WTC11 (cell line): ENCODE results near the gene ARID2. TPM values are rescaled to one million over a fixed set of nuclear protein-coding genes. Genes with fewer than 3 reads are reported as not detected.

Source experiments
- ATAC-seq: fragments of 200-7000 bp; cut with Tn5 transposase; 2 replicates; pipeline ENCODE4 v1.10.0; 2021; ENCODE audit warnings: mild to moderate bottlenecking, moderate library complexity
- CTCF ChIA-PET: fragments of 300-600 bp; sonication (Branson Sonifier 250); formaldehyde crosslinking; loops from one replicate; lab custom pipeline; 2021; ENCODE audit warnings: antibody characterized with exemption; lab: Charles Lee
- POLR2A ChIA-PET: fragments of 350-600 bp; sonication (Branson Sonifier 250); formaldehyde crosslinking; loops from one replicate; lab custom pipeline; 2021; ENCODE audit warnings: antibody characterized with exemption; lab: Charles Lee
- DNase-seq: peaks from one replicate; pipeline ENCODE4 v3.0.0; 2021; ENCODE audit warnings: low spot score
- H3K27ac Mint-ChIP-seq: 2 replicates; pipeline ENCODE4 v1.8.0; 2021; ENCODE audit warnings: mixed read lengths
- H3K27me3 Mint-ChIP-seq: 2 replicates; pipeline ENCODE4 v1.8.0; 2021; ENCODE audit warnings: low read depth, mild to moderate bottlenecking, moderate library complexity, mixed read lengths
- H3K36me3 Mint-ChIP-seq: 2 replicates; pipeline ENCODE4 v1.8.0; 2021; ENCODE audit warnings: mixed read lengths
- H3K4me1 Mint-ChIP-seq: 2 replicates; pipeline ENCODE4 v1.8.0; 2022; ENCODE audit warnings: mixed read lengths
- H3K4me3 Mint-ChIP-seq: 2 replicates; pipeline ENCODE4 v1.8.0; 2021; ENCODE audit warnings: mild to moderate bottlenecking, moderate library complexity, mixed read lengths
- H3K9me3 Mint-ChIP-seq: 2 replicates; pipeline ENCODE4 v1.8.0; 2021; ENCODE audit warnings: mixed read lengths
- CBFB ChIP-seq: sonication (generic); formaldehyde crosslinking; IDR thresholded peaks from 2 replicates; pipeline ENCODE4 v1.8.1; 2022; ENCODE audit warnings: mild to moderate bottlenecking, low read depth, missing genetic modification reagents
- ELF4 ChIP-seq: sonication (generic); formaldehyde crosslinking; IDR thresholded peaks from 2 replicates; pipeline ENCODE4 v1.8.1; 2022; ENCODE audit warnings: low read depth, mild to moderate bottlenecking, moderate library complexity, missing genetic modification reagents
- GABPB1 ChIP-seq: sonication (generic); formaldehyde crosslinking; IDR thresholded peaks from 2 replicates; pipeline ENCODE4 v1.8.1; 2023; ENCODE audit warnings: mild to moderate bottlenecking, missing genetic modification reagents
- NR1H2 ChIP-seq: sonication (generic); formaldehyde crosslinking; IDR thresholded peaks from 2 replicates; pipeline ENCODE4 v1.9.0; 2021; ENCODE audit warnings: mild to moderate bottlenecking, moderate library complexity, missing genetic modification reagents
- OVOL2 ChIP-seq: fragments of 250-450 bp; sonication (Bioruptor Pico); IDR thresholded peaks from 2 replicates; pipeline ENCODE4 v1.9.0; 2021; ENCODE audit warnings: mild to moderate bottlenecking, borderline replicate concordance
- RELA ChIP-seq: sonication (generic); formaldehyde crosslinking; IDR thresholded peaks from 2 replicates; pipeline ENCODE4 v1.8.1; 2022; ENCODE audit warnings: missing genetic modification reagents, mild to moderate bottlenecking, borderline replicate concordance
- RORB ChIP-seq: fragments of 250-450 bp; sonication (Bioruptor Pico); IDR thresholded peaks from 2 replicates; pipeline ENCODE4 v1.9.0; 2021; ENCODE audit warnings: mild to moderate bottlenecking
- SMAD3 ChIP-seq: sonication (generic); formaldehyde crosslinking; IDR thresholded peaks from 2 replicates; pipeline ENCODE4 v1.8.0; 2022; ENCODE audit warnings: missing genetic modification reagents, mild to moderate bottlenecking, borderline replicate concordance
- SOX15 ChIP-seq: fragments of 250-450 bp; sonication (Bioruptor Pico); IDR thresholded peaks from 2 replicates; pipeline ENCODE4 v1.9.0; 2021; ENCODE audit warnings: mild to moderate bottlenecking
- TEAD4 ChIP-seq: sonication (generic); formaldehyde crosslinking; IDR thresholded peaks from 2 replicates; pipeline ENCODE4 v1.8.0; 2022; ENCODE audit warnings: mild to moderate bottlenecking, missing genetic modification reagents
- TP53 ChIP-seq: sonication (generic); formaldehyde crosslinking; IDR thresholded peaks from 2 replicates; pipeline ENCODE4 v1.8.1; 2023; ENCODE audit warnings: mild to moderate bottlenecking, missing genetic modification reagents
- ZNF317 ChIP-seq: sonication (generic); formaldehyde crosslinking; IDR thresholded peaks from 2 replicates; pipeline ENCODE4 v1.8.1; 2023; ENCODE audit warnings: low read depth, mild to moderate bottlenecking, moderate library complexity, missing genetic modification reagents, borderline replicate concordance
- ZNF671 ChIP-seq: fragments of 250-450 bp; sonication (Bioruptor Pico); IDR thresholded peaks from 2 replicates; pipeline ENCODE4 v1.8.0; 2021; ENCODE audit warnings: mild to moderate bottlenecking
- total RNA-seq: library from RNA; stranded (reverse); gene quantifications from 3 replicates; pipeline ENCODE4 v1.2.3, GENCODE V29; 2021
- TF ChIP-seq, protein P1 (sequence below): sonication (generic); formaldehyde crosslinking; IDR thresholded peaks from 2 replicates; pipeline ENCODE4 v1.8.1; 2023; ENCODE audit warnings: mild to moderate bottlenecking, moderate library complexity, missing genetic modification reagents
- TF ChIP-seq, protein P2 (sequence below): sonication (generic); formaldehyde crosslinking; IDR thresholded peaks from 2 replicates; pipeline ENCODE4 v1.8.1; 2022; ENCODE audit warnings: mild to moderate bottlenecking, moderate library complexity, missing genetic modification reagents
- TF ChIP-seq, protein P3 (sequence below): sonication (generic); formaldehyde crosslinking; IDR thresholded peaks from 2 replicates; pipeline ENCODE4 v1.8.0; 2023; ENCODE audit warnings: missing genetic modification reagents
- TF ChIP-seq, protein P4 (sequence below): fragments of 250-450 bp; sonication (Bioruptor Pico); IDR thresholded peaks from 2 replicates; pipeline ENCODE4 v1.9.0; 2021; ENCODE audit warnings: moderate library complexity, mild to moderate bottlenecking, inconsistent platforms, borderline replicate concordance
- TF ChIP-seq, protein P5 (sequence below): fragments of 250-450 bp; sonication (Bioruptor Pico); IDR thresholded peaks from 2 replicates; pipeline ENCODE4 v1.8.0; 2021; ENCODE audit warnings: mild to moderate bottlenecking
- TF ChIP-seq, protein P6 (sequence below): sonication (generic); formaldehyde crosslinking; IDR thresholded peaks from 2 replicates; pipeline ENCODE4 v1.8.1; 2023; ENCODE audit warnings: mild to moderate bottlenecking, missing genetic modification reagents, moderate library complexity
- TF ChIP-seq, protein P7 (sequence below): sonication (generic); formaldehyde crosslinking; IDR thresholded peaks from 2 replicates; pipeline ENCODE4 v1.8.0; 2022; ENCODE audit warnings: mild to moderate bottlenecking, missing genetic modification reagents
- TF ChIP-seq, protein P8 (sequence below): sonication (generic); formaldehyde crosslinking; IDR thresholded peaks from 2 replicates; pipeline ENCODE4 v1.8.1; 2022; ENCODE audit warnings: missing genetic modification reagents, borderline replicate concordance

ARID2 gene
- total RNA-seq, 1 experiment from 2014 or later = 33.9 TPM

DNA sequence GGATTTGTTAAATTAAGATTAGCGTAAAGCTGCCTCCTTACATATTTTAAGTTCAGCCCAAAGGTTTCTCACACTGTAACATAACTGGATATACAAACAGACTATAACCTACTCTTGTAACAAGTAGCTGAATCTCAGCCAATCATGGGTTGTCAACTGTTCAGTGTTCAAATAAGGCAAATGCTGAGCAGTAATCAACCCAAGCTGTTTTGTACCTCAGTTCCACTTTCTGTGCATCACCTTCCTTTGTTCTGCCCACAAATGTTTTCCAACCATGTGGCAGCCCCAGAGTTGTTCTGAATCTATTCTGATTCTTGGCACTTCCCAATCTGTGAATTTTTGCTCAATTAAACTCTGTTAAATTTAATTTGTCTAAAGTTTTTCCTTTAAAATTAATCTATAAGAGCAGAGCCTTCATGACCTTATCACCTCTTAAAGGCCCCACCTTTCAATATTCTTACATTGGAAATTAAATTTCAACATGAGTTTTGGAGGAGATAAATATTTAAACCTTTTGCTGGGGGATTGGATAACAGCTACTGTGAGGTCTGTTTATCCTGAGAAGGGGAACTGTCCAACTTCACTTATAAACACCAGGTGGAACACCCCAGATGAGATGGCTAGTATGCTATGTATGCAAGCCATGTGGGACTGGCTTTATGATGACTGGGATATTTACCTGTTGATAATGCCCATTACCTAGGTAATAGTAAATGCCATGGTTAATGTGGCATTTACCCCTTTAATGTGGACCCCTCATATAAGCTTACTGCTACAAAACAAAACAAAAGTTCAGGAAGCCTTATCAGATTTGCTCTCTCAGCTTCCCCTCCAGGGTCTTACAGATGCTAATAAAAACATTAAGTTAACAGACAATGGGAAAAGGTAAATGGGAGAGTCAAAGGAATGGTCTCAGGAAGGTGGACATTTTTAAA, 42.2 kb upstream of the ARID2 start:
- ChIA-PET POLR2A (no interaction called here), CTCF (no interaction called here)
- DNase-seq = no peak
- H3K9me3 Mint-ChIP-seq = no peaks in the 10 kb centered on the region
- no peak overlapping the region for H3K27ac Mint-ChIP-seq
- TF ChIP-seq CBFB (CRISPR knock-in tag) = no peak
- TF ChIP-seq, protein P1, sequence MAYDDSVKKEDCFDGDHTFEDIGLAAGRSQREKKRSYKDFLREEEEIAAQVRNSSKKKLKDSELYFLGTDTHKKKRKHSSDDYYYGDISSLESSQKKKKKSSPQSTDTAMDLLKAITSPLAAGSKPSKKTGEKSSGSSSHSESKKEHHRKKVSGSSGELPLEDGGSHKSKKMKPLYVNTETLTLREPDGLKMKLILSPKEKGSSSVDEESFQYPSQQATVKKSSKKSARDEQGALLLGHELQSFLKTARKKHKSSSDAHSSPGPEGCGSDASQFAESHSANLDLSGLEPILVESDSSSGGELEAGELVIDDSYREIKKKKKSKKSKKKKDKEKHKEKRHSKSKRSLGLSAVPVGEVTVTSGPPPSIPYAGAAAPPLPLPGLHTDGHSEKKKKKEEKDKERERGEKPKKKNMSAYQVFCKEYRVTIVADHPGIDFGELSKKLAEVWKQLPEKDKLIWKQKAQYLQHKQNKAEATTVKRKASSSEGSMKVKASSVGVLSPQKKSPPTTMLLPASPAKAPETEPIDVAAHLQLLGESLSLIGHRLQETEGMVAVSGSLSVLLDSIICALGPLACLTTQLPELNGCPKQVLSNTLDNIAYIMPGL (CRISPR knock-in tag) = no peak
- peaks cover 12% of the 10 kb centered on the region for H3K4me1 Mint-ChIP-seq
- H3K4me3 Mint-ChIP-seq = no peak overlapping the region
- no peaks in the 10 kb centered on the region for H3K27me3 Mint-ChIP-seq
- no peaks in the 10 kb centered on the region for H3K36me3 Mint-ChIP-seq
- ATAC-seq = no peak

DNA sequence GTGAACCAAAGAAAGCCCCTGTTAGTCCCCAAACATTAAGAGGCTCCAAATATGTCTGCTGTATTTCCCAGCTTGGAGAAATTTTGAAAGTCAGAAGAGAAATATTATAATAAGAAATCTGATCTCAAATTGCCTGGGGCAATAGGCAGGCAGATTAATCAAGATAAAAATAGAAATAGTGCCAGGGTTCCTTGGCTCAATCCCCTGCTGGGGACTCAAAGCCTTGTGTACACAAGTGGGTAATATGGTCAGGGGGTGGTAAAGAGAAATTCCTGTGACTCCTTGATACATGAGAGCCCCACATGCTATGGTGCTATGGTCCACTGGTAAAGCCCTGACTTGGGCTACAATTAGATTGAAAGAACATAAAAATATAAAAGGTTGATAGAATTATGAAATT, 41.3 kb upstream of the ARID2 start:
- Mint-ChIP-seq H3K36me3 (no peaks in the 10 kb centered on the region), H3K27me3 (no peaks in the 10 kb centered on the region), H3K9me3 (no peaks in the 10 kb centered on the region), H3K4me1 (peaks cover 12% of the 10 kb centered on the region), H3K27ac (no peak overlapping the region), H3K4me3 (no peak overlapping the region)
- ChIA-PET POLR2A (no interaction called here), CTCF (no interaction called here)
- TF ChIP-seq, protein P2, sequence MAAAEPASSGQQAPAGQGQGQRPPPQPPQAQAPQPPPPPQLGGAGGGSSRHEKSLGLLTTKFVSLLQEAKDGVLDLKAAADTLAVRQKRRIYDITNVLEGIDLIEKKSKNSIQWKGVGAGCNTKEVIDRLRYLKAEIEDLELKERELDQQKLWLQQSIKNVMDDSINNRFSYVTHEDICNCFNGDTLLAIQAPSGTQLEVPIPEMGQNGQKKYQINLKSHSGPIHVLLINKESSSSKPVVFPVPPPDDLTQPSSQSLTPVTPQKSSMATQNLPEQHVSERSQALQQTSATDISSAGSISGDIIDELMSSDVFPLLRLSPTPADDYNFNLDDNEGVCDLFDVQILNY (CRISPR knock-in tag) = no peak
- TF ChIP-seq RELA = no peak
- TF ChIP-seq, protein P1 (CRISPR knock-in tag) = no peak
- TF ChIP-seq RORB (CRISPR knock-in tag) = no peak
- no peak for TF ChIP-seq GABPB1 (CRISPR knock-in tag)
- TF ChIP-seq ZNF317 (CRISPR knock-in tag) = no peak
- no peak for TF ChIP-seq SOX15 (CRISPR knock-in tag)
- TF ChIP-seq SMAD3 = no peak
- TF ChIP-seq, protein P3, sequence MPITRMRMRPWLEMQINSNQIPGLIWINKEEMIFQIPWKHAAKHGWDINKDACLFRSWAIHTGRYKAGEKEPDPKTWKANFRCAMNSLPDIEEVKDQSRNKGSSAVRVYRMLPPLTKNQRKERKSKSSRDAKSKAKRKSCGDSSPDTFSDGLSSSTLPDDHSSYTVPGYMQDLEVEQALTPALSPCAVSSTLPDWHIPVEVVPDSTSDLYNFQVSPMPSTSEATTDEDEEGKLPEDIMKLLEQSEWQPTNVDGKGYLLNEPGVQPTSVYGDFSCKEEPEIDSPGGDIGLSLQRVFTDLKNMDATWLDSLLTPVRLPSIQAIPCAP (CRISPR knock-in tag) = no peak
- TF ChIP-seq CBFB (CRISPR knock-in tag) = no peak
- no peak for TF ChIP-seq OVOL2
- TF ChIP-seq, protein P4, sequence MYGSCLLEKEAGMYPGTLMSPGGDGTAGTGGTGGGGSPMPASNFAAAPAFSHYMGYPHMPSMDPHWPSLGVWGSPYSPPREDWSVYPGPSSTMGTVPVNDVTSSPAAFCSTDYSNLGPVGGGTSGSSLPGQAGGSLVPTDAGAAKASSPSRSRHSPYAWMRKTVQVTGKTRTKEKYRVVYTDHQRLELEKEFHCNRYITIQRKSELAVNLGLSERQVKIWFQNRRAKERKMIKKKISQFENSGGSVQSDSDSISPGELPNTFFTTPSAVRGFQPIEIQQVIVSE (CRISPR knock-in tag) = no peak
- DNase-seq (no peak), ATAC-seq (no peak)

DNA sequence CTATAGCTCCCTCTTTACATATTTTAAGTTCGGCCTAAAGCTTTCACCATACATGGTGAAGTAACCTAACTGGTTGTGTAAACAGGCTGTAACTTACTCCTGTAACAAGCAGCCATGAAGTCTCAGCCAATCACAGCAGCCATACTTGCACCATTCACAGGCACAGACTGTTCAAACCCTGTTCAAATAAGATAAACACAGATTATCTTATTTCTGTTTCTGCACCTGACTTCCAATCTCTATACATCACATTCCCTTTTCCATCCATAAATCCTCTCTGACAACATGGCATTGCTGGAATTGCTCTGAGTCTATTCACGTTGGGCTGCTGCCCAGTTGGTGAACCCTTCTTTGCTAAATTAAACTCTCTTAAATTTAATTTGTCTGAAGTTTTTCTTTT, 34.5 kb upstream of the ARID2 start:
- peaks cover 7% of the 10 kb centered on the region; the same call in 1 of the 2 replicates for H3K4me1 Mint-ChIP-seq
- ATAC-seq (no peak), DNase-seq (no peak)
- POLR2A ChIA-PET = no interaction called here
- H3K9me3 Mint-ChIP-seq = peaks cover 18% of the 10 kb centered on the region
- CTCF ChIA-PET = no interaction called here
- H3K27me3 Mint-ChIP-seq = no peaks in the 10 kb centered on the region
- no peak overlapping the region for H3K27ac Mint-ChIP-seq
- peaks cover 12% of the 10 kb centered on the region for H3K36me3 Mint-ChIP-seq
- H3K4me3 Mint-ChIP-seq = no peak overlapping the region
- TF ChIP-seq, protein P5, sequence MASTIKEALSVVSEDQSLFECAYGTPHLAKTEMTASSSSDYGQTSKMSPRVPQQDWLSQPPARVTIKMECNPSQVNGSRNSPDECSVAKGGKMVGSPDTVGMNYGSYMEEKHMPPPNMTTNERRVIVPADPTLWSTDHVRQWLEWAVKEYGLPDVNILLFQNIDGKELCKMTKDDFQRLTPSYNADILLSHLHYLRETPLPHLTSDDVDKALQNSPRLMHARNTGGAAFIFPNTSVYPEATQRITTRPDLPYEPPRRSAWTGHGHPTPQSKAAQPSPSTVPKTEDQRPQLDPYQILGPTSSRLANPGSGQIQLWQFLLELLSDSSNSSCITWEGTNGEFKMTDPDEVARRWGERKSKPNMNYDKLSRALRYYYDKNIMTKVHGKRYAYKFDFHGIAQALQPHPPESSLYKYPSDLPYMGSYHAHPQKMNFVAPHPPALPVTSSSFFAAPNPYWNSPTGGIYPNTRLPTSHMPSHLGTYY (CRISPR knock-in tag) = no peak
- TF ChIP-seq, protein P6, sequence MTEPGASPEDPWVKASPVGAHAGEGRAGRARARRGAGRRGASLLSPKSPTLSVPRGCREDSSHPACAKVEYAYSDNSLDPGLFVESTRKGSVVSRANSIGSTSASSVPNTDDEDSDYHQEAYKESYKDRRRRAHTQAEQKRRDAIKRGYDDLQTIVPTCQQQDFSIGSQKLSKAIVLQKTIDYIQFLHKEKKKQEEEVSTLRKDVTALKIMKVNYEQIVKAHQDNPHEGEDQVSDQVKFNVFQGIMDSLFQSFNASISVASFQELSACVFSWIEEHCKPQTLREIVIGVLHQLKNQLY (CRISPR knock-in tag) = no peak
- TF ChIP-seq TP53 (CRISPR knock-in tag) (no peak), ELF4 (CRISPR knock-in tag) (no peak), ZNF671 (CRISPR knock-in tag) (no peak), TEAD4 (CRISPR knock-in tag) (no peak), SOX15 (CRISPR knock-in tag) (no peak), RORB (CRISPR knock-in tag) (no peak), NR1H2 (CRISPR knock-in tag) (no peak)
- TF ChIP-seq, protein P7, sequence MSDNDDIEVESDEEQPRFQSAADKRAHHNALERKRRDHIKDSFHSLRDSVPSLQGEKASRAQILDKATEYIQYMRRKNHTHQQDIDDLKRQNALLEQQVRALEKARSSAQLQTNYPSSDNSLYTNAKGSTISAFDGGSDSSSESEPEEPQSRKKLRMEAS = no peak
- TF ChIP-seq, protein P8, sequence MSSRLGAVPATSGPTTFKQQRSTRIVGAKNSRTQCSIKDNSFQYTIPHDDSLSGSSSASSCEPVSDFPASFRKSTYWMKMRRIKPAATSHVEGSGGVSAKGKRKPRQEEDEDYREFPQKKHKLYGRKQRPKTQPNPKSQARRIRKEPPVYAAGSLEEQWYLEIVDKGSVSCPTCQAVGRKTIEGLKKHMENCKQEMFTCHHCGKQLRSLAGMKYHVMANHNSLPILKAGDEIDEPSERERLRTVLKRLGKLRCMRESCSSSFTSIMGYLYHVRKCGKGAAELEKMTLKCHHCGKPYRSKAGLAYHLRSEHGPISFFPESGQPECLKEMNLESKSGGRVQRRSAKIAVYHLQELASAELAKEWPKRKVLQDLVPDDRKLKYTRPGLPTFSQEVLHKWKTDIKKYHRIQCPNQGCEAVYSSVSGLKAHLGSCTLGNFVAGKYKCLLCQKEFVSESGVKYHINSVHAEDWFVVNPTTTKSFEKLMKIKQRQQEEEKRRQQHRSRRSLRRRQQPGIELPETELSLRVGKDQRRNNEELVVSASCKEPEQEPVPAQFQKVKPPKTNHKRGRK (CRISPR knock-in tag) = no peak
